ENCODE data around the gene EPHB1.

Gene EPHB1

GRCh38 chr3:134876836-134877235, 81.8 kb downstream of the EPHB1 start:
- in situ Hi-C loops (cut with HindIII; ENCODE audit: low sequenced_read_pairs): no loop called here
- H3K4me3 ChIP-seq (ENCODE audit: low read depth, low read length): no peak overlapping the region
- no peak for TF ChIP-seq CTCF (IDR thresholded peaks at IDR 0.05; ENCODE audit: low read depth, low read length)
- DNase-seq (ENCODE audit: low read depth, low spot score): no peak

DNA sequence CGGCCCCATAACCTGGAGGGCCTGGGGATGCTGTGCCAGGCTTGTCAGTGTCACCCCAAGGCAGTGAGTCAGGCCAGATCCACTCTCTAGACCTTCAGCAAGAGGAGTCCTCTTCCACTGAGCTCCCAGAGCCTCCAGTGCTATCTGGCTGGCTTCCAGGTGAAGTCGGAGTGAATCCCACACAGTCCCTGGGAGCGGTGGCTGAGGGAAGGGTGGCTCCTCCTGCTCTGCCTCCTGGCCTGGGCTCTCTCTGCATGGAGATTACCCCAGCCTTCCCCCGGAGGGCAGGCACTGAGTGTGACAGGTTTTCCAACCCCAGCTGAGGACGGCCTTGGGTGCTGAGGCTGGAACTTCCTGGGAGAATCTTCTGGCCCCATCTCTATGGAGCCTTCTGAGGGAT, 82.7 kb downstream of the EPHB1 start:
- no peak for TF ChIP-seq CTCF (IDR thresholded peaks at IDR 0.05; ENCODE audit: low read depth, low read length)
- H3K4me3 ChIP-seq (ENCODE audit: low read depth, low read length): no peak overlapping the region
- no peak for DNase-seq (ENCODE audit: low read depth, low spot score)
- in situ Hi-C loops (cut with HindIII; ENCODE audit: low sequenced_read_pairs): no loop called here

DNA sequence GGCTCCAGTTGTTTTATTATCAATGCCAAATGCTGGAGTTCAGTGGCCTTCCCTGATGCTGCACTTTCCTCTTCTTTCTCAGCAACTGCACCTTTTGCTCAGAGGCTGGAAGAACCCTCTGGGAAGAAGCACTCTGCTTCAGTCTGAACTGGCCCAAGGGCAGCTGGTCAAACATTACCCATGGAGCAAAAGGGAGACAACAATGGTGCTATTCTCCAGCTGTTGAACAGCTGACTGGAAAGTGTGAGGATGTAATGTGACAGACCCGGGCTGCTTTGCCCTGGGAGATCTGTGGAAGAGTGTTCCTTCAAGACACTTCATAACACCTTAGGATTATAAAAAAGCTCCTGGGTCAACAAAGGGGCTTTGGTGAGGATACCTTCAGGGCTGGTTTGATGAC, 84.9 kb downstream of the EPHB1 start:
- DNase-seq (ENCODE audit: low read depth, low spot score): no peak
- no peak for TF ChIP-seq CTCF (IDR thresholded peaks at IDR 0.05; ENCODE audit: low read depth, low read length)
- H3K4me3 ChIP-seq (ENCODE audit: low read depth, low read length): no peak overlapping the region
- in situ Hi-C loops (cut with HindIII; ENCODE audit: low sequenced_read_pairs): no loop called here

GRCh38 chr3:134880431-134880830, 85.4 kb downstream of the EPHB1 start:
- no peak overlapping the region for H3K4me3 ChIP-seq (ENCODE audit: low read depth, low read length)
- no peak for TF ChIP-seq CTCF (IDR thresholded peaks at IDR 0.05; ENCODE audit: low read depth, low read length)
- DNase-seq (ENCODE audit: low read depth, low spot score): no peak
- in situ Hi-C loops (cut with HindIII; ENCODE audit: low sequenced_read_pairs): no loop called here

DNA sequence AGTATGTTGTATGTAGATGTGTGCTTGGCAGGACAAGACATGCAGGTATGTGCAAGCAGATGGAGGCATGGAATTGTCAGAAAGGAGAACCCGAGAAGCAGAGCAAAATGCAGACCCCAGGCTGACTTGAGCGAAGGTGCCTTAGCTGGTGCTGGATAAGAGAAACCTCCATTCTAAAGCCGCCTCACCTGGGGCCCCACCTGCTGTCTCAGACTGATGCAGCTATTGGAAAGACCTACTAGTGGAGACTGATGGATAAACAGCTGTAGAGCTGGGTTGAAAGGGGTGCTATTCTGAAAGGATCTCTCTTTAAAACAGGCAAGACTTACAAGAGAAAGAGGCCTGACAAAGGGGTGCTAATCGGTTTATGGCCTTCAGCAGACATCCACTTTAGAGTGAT, 86.2 kb downstream of the EPHB1 start:
- no peak for TF ChIP-seq CTCF (IDR thresholded peaks at IDR 0.05; ENCODE audit: low read depth, low read length)
- DNase-seq (ENCODE audit: low read depth, low spot score): no peak
- no peak overlapping the region for H3K4me3 ChIP-seq (ENCODE audit: low read depth, low read length)
- in situ Hi-C loops (cut with HindIII; ENCODE audit: low sequenced_read_pairs): no loop called here

DNA sequence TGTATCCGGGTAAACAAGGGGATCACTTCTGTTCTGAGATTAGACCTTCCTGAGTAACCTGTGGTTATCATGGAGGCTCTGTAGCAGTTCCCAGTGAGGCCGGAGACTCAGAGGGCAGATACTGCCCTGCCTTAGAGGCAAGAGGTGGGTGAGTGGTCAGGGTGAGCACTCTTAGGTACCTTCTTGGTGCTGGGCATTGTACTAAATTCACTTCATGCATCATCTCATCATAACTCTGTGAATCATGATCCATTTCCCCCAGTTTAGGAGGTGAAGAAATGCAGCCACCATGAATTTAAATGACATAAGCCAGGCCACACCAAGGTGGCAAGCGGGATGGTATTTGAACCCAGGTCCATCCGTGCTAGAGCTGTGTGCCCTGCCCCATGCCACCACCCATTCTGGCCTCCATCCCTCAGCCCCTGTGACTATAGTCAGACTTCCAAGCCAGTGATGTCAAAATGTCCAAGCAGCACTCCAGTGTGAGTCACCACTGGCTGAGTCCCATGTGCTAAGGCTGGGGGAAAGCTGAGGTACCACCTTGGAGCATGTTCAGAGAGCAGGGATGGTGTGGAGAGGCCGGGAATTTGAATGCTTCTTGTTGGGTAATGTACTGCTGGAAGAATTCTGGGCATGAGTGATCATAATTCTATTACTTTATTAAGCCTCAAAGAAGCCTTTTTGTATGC, 88.8 kb downstream of the EPHB1 start:
- DNase-seq (ENCODE audit: low read depth, low spot score): no peak
- TF ChIP-seq CTCF (IDR thresholded peaks at IDR 0.05; ENCODE audit: low read depth, low read length): no peak
- no peak overlapping the region for H3K4me3 ChIP-seq (ENCODE audit: low read depth, low read length)
- in situ Hi-C loops (cut with HindIII; ENCODE audit: low sequenced_read_pairs): no loop called here

Measured in astrocyte of the spinal cord (primary cell).